MCF 10A (cell line): ENCODE measurements around the gene PDGFD. TPM values are rescaled to one million over a fixed set of nuclear protein-coding genes. Genes with fewer than 3 reads are reported as not detected.

ENCODE experiments used
- BruUV-seq: library from RNA; stranded (reverse); fragments of 400-500 nt; replicated peaks from 2 replicates; lab custom pipeline; 2021; lab: Mats Ljungman, UMichigan
- CTCF ChIA-PET: fragments of 300-600 bp; sonication (Branson Sonifier 250); formaldehyde crosslinking; extraction: SDS; loops from one replicate; lab custom pipeline; 2021; ENCODE audit warnings: antibody characterized with exemption, inconsistent platforms; lab: Yijun Ruan, JAX
- POLR2A ChIA-PET: fragments of 300-600, 350-650 bp; sonication (Branson Sonifier 250); formaldehyde crosslinking; extraction: SDS; loops from one replicate; lab custom pipeline; 2020; ENCODE audit warnings: antibody characterized with exemption, inconsistent platforms; lab: Yijun Ruan, JAX
- DNase-seq: peaks from one replicate; pipeline ENCODE4 v3.0.0-alpha.2; 2018; ENCODE audit not compliant: unreplicated experiment
- H3K27ac Mint-ChIP-seq: one replicate; pipeline ENCODE4 v1.8.0; 2022; ENCODE audit warnings: mild to moderate bottlenecking, low read depth, mixed read lengths; ENCODE audit not compliant: unreplicated experiment
- H3K27me3 Mint-ChIP-seq: one replicate; pipeline ENCODE4 v1.8.0; 2022; ENCODE audit warnings: mixed read lengths; ENCODE audit not compliant: insufficient read depth, unreplicated experiment
- H3K36me3 Mint-ChIP-seq: one replicate; pipeline ENCODE4 v1.8.0; 2022; ENCODE audit warnings: mild to moderate bottlenecking, moderate library complexity, mixed read lengths; ENCODE audit not compliant: insufficient read depth, unreplicated experiment
- H3K4me1 Mint-ChIP-seq: one replicate; pipeline ENCODE4 v1.8.0; 2022; ENCODE audit warnings: mixed read lengths; ENCODE audit not compliant: insufficient read depth, unreplicated experiment
- H3K4me3 Mint-ChIP-seq: one replicate; pipeline ENCODE4 v1.8.0; 2022; ENCODE audit warnings: mild to moderate bottlenecking, moderate library complexity, mixed read lengths; ENCODE audit not compliant: unreplicated experiment
- H3K9me3 Mint-ChIP-seq: one replicate; pipeline ENCODE4 v1.8.0; 2022; ENCODE audit warnings: mixed read lengths; ENCODE audit not compliant: unreplicated experiment
- CTCF ChIP-seq: fragments of 200-600 bp; IDR thresholded peaks from one replicate; pipeline ENCODE4 v1.8.0; 2022; ENCODE audit warnings: antibody characterized with exemption, mild to moderate bottlenecking; ENCODE audit not compliant: unreplicated experiment
- intact Hi-C: fragments of 100-400 bp; cut with micrococcal nuclease; formaldehyde crosslinking; loops from 2 replicates; pipeline ENCODE4 v1.14.1; 2022
- total RNA-seq: library from RNA; stranded (reverse); gene quantifications from 2 replicates; pipeline ENCODE4 v1.2.3, GENCODE V29; 2022

PDGFD gene
- total RNA-seq, 1 experiment from 2014 or later: 0.61 TPM

GRCh38 chr11:104011044-104011443 is 152.9 kb downstream of the PDGFD start:
- DNase-seq: no peak
- ChIA-PET CTCF (no interaction called here), POLR2A (interaction anchor here (1.2 to 1.7 kb wide), 3 partner anchors 22 to 152 kb away, joined by 3 to 5 read pairs (median 3); partner anchors contain the start of gene PDGFD)
- Mint-ChIP-seq H3K4me1 (no peaks in the 10 kb centered on the region), H3K36me3 (peaks cover under 1% of the 10 kb centered on the region), H3K27ac (no peak overlapping the region), H3K27me3 (no peaks in the 10 kb centered on the region), H3K9me3 (no peaks in the 10 kb centered on the region), H3K4me3 (no peak overlapping the region)
- TF ChIP-seq CTCF: no peak
- no TSS peak for BruUV-seq
- intact Hi-C loops: no loop called here

- Mint-ChIP-seq H3K27ac (no peak overlapping the region), H3K4me1 (no peaks in the 10 kb centered on the region), H3K36me3 (no peaks in the 10 kb centered on the region), H3K27me3 (no peaks in the 10 kb centered on the region), H3K4me3 (no peak overlapping the region), H3K9me3 (no peaks in the 10 kb centered on the region)
- intact Hi-C loops: no loop called here
- BruUV-seq: no TSS peak
- ChIA-PET CTCF (no interaction called here), POLR2A (interaction anchor here (0.7 to 1.7 kb wide), 2 partner anchors 31 to 154 kb away, joined by 3 to 5 read pairs; partner anchors contain the start of gene PDGFD)
- DNase-seq: no peak
- no peak for TF ChIP-seq CTCF
These were observed 154.2 kb downstream of the PDGFD start for GRCh38 chr11:104009744-104010143.

- Mint-ChIP-seq H3K27ac (no peak overlapping the region), H3K4me1 (peaks cover 20% of the 10 kb centered on the region), H3K9me3 (no peaks in the 10 kb centered on the region), H3K27me3 (no peaks in the 10 kb centered on the region), H3K36me3 (no peaks in the 10 kb centered on the region), H3K4me3 (no peak overlapping the region)
- ChIA-PET POLR2A (interaction anchor here (1.0 to 1.4 kb wide), 4 partner anchors 20 to 60 kb away, joined by 3 read pairs; no protein-coding TSS in a partner anchor), CTCF (interaction anchor here (1.1 to 1.8 kb wide), 2 partner anchors 19 to 158 kb away, joined by 3 to 5 read pairs; partner anchors contain the start of gene PDGFD)
- peak; percentile 51 for DNase-seq
- intact Hi-C loops: loop anchor here (2.0 kb wide), 1 partner anchor 27 kb away; no protein-coding TSS in a partner anchor
- no peak for TF ChIP-seq CTCF
- BruUV-seq: no TSS peak
These were observed 158.6 kb downstream of the PDGFD start for GRCh38 chr11:104005234-104005855.

GRCh38 chr11:104003491-104003890 is 160.5 kb downstream of the PDGFD start:
- ChIA-PET CTCF (no interaction called here), POLR2A (interaction anchor here (0.8 to 0.9 kb wide), 2 partner anchors 10 to 30 kb away, joined by 3 read pairs; no protein-coding TSS in a partner anchor)
- H3K27ac Mint-ChIP-seq: peak overlapping the region; percentile 65
- no peak for TF ChIP-seq CTCF
- no peaks in the 10 kb centered on the region for H3K27me3 Mint-ChIP-seq
- BruUV-seq: no TSS peak
- no peaks in the 10 kb centered on the region for H3K9me3 Mint-ChIP-seq
- peaks cover 20% of the 10 kb centered on the region for H3K4me1 Mint-ChIP-seq
- no peak for DNase-seq
- no peak overlapping the region for H3K4me3 Mint-ChIP-seq
- H3K36me3 Mint-ChIP-seq: no peaks in the 10 kb centered on the region
- intact Hi-C loops: no loop called here
